Smooth muscle cell (in vitro differentiated cells): ENCODE data around the gene PVALEF. TPM values are rescaled to one million over a fixed set of nuclear protein-coding genes. Genes with fewer than 3 reads are reported as not detected.

Experiments
- DNase-seq: peaks from one replicate; lab custom pipeline; 2025; ENCODE audit not compliant: unreplicated experiment; lab: John Stamatoyannopoulos, UW
- H2AFZ ChIP-seq: fragments of 200-600 bp; sonication (generic); 2 replicates; pipeline ENCODE4 v1.6.0; 2016; ENCODE audit warnings: antibody characterized with exemption, low read depth, mild to moderate bottlenecking
- H3F3A ChIP-seq: fragments of 200-600 bp; sonication (generic); 2 replicates; pipeline ENCODE4 v1.6.0; 2017; ENCODE audit warnings: antibody characterized with exemption, low read depth
- H3K27ac ChIP-seq: fragments of 200-600 bp; sonication (generic); 2 replicates; pipeline ENCODE4 v1.5.1; 2016; ENCODE audit warnings: low read depth, mild to moderate bottlenecking
- H3K27me3 ChIP-seq: fragments of 200-600 bp; sonication (generic); 2 replicates; pipeline ENCODE4 v1.6.1; 2016; ENCODE audit warnings: low read depth, mild to moderate bottlenecking
- H3K36me3 ChIP-seq: fragments of 200-600 bp; sonication (generic); 2 replicates; pipeline ENCODE4 v1.5.1; 2016; ENCODE audit warnings: low read depth
- H3K4me1 ChIP-seq: fragments of 200-600 bp; sonication (generic); 2 replicates; pipeline ENCODE4 v1.5.1; 2016; ENCODE audit warnings: low read depth
- H3K4me2 ChIP-seq: fragments of 200-600 bp; sonication (generic); 2 replicates; pipeline ENCODE4 v1.6.0; 2016; ENCODE audit warnings: mild to moderate bottlenecking
- H3K4me3 ChIP-seq: fragments of 200-600 bp; sonication (generic); 2 replicates; pipeline ENCODE4 v1.5.1; 2016; ENCODE audit warnings: mild to moderate bottlenecking
- H3K79me2 ChIP-seq: fragments of 200-600 bp; sonication (generic); 2 replicates; pipeline ENCODE4 v1.6.0; 2016; ENCODE audit warnings: low read depth, mild to moderate bottlenecking
- H3K9ac ChIP-seq: fragments of 200-600 bp; sonication (generic); 2 replicates; pipeline ENCODE4 v1.6.0; 2016; ENCODE audit warnings: low read depth
- H3K9me3 ChIP-seq: fragments of 200-600 bp; sonication (generic); replicated peaks from 2 replicates; pipeline ENCODE4 v1.5.1; 2016; ENCODE audit warnings: low read depth
- H4K20me1 ChIP-seq: fragments of 200-600 bp; sonication (generic); 2 replicates; pipeline ENCODE4 v1.6.0; 2016; ENCODE audit warnings: low read depth
- CTCF ChIP-seq: fragments of 200-600 bp; sonication (generic); IDR thresholded peaks from 2 replicates; pipeline ENCODE4 v1.5.1; 2017; ENCODE audit warnings: borderline replicate concordance, mild to moderate bottlenecking, antibody characterized with exemption; ENCODE audit not compliant: insufficient read depth, poor library complexity, severe bottlenecking
- WGBS: methylation state at CpG from one replicate; pipeline ENCODE4 v1.1.7; 2016; ENCODE audit warnings: low lambda C conversion rate; 5-methylcytosine and 5-hydroxymethylcytosine counted together
- polyA plus RNA-seq: library from polyadenylated mRNA; unstranded; fragments of >200 nt; fragmentation: Nextera tagmentation; extraction: Ambion mirVana; gene quantifications from 2 replicates; pipeline ENCODE4 v1.2.1, GENCODE V29; 2016
- total RNA-seq: library from RNA; depleted of rRNA; stranded (reverse); fragments of >200 nt; gene quantifications from 2 replicates; pipeline ENCODE4 v1.2.3, GENCODE V29; 2014

PVALEF gene
- total and polyA plus RNA-seq, 2 experiments from 2014 or later = not detected

GRCh38 chr17:81212365-81212764 lies 47.1 kb downstream of the PVALEF start:
- no peak overlapping the region for H2AFZ ChIP-seq
- no peak overlapping the region for H3K27ac ChIP-seq
- TF ChIP-seq CTCF = no peak
- H3K4me3 ChIP-seq = no peak overlapping the region
- H3K79me2 ChIP-seq = no peaks in the 10 kb centered on the region
- no peaks in the 10 kb centered on the region for H3F3A ChIP-seq
- peaks cover 12% of the 10 kb centered on the region for H4K20me1 ChIP-seq
- H3K36me3 ChIP-seq = no peaks in the 10 kb centered on the region
- H3K27me3 ChIP-seq = no peaks in the 10 kb centered on the region
- no peak overlapping the region for H3K4me2 ChIP-seq
- 99% methylated on average over 9 of the region's 9 CpGs for WGBS
- no peaks in the 10 kb centered on the region for H3K9me3 ChIP-seq
- no peak for DNase-seq
- no peak overlapping the region for H3K9ac ChIP-seq
- H3K4me1 ChIP-seq = no peaks in the 10 kb centered on the region

GRCh38 chr17:81213978-81214377 lies 48.7 kb downstream of the PVALEF start:
- WGBS = 98% methylated on average over 8 of the region's 8 CpGs
- Histone ChIP-seq H3F3A (no peaks in the 10 kb centered on the region), H3K36me3 (no peaks in the 10 kb centered on the region), H4K20me1 (peaks cover 12% of the 10 kb centered on the region), H3K4me1 (no peaks in the 10 kb centered on the region), H3K4me2 (no peak overlapping the region), H2AFZ (no peak overlapping the region), H3K27ac (no peak overlapping the region), H3K27me3 (no peaks in the 10 kb centered on the region), H3K9ac (no peak overlapping the region), H3K9me3 (no peaks in the 10 kb centered on the region), H3K79me2 (no peaks in the 10 kb centered on the region), H3K4me3 (no peak overlapping the region)
- no peak for TF ChIP-seq CTCF
- DNase-seq = no peak

- Histone ChIP-seq H4K20me1 (no peaks in the 10 kb centered on the region), H3F3A (no peaks in the 10 kb centered on the region), H3K4me3 (no peak overlapping the region), H3K4me2 (no peak overlapping the region), H3K27me3 (no peaks in the 10 kb centered on the region), H3K9ac (no peak overlapping the region), H3K79me2 (peaks cover 7% of the 10 kb centered on the region), H3K9me3 (no peaks in the 10 kb centered on the region), H3K36me3 (no peaks in the 10 kb centered on the region), H2AFZ (no peak overlapping the region), H3K27ac (no peak overlapping the region), H3K4me1 (peaks cover 11% of the 10 kb centered on the region)
- WGBS = 94% methylated on average over 18 of the region's 18 CpGs
- TF ChIP-seq CTCF = no peak
- no peak for DNase-seq
Observed at GRCh38 chr17:81217491-81217890, 52.2 kb downstream of the PVALEF start.

GRCh38 chr17:81218459-81218858 lies 53.2 kb downstream of the PVALEF start:
- no peaks in the 10 kb centered on the region for H3K9me3 ChIP-seq
- H3K4me1 ChIP-seq = peaks cover 13% of the 10 kb centered on the region
- WGBS = 92% methylated on average over 13 of the region's 13 CpGs
- no peaks in the 10 kb centered on the region for H4K20me1 ChIP-seq
- H3K4me2 ChIP-seq = no peak overlapping the region
- no peak overlapping the region for H3K9ac ChIP-seq
- DNase-seq = no peak
- no peak overlapping the region for H3K4me3 ChIP-seq
- H3F3A ChIP-seq = no peaks in the 10 kb centered on the region
- TF ChIP-seq CTCF = no peak
- peaks cover 7% of the 10 kb centered on the region for H3K79me2 ChIP-seq
- no peak overlapping the region for H2AFZ ChIP-seq
- no peak overlapping the region for H3K27ac ChIP-seq
- no peaks in the 10 kb centered on the region for H3K36me3 ChIP-seq
- no peaks in the 10 kb centered on the region for H3K27me3 ChIP-seq
